Neural cell (in vitro differentiated cells): ENCODE data around the gene PKDCC. TPM values are rescaled to one million over a fixed set of nuclear protein-coding genes. Genes with fewer than 3 reads are reported as not detected.

Experiments used
- H2AFZ ChIP-seq: fragments of 200-600, 300-800 bp; sonication (generic), shearing (Covaris generic); 2 replicates; pipeline ENCODE4 v1.6.0; 2014; ENCODE audit warnings: low read depth, mild to moderate bottlenecking, antibody characterized with exemption, low read length, moderate library complexity
- H3F3A ChIP-seq: fragments of 200-600 bp; shearing (Covaris generic); 2 replicates; pipeline ENCODE4 v1.6.1; 2016; ENCODE audit warnings: mild to moderate bottlenecking, moderate library complexity, mixed read lengths, antibody characterized with exemption, low read length; ENCODE audit not compliant: insufficient read depth, poor library complexity, severe bottlenecking
- H3K27ac ChIP-seq: fragments of 200-600, 300-800 bp; sonication (generic), shearing (Covaris generic); 2 replicates; pipeline ENCODE4 v1.5.1; 2014; ENCODE audit warnings: mild to moderate bottlenecking, low read length, moderate library complexity
- H3K27me3 ChIP-seq: fragments of 300-800, 200-600 bp; sonication (generic), shearing (Covaris generic); 2 replicates; pipeline ENCODE4 v1.6.0; 2014; ENCODE audit warnings: mild to moderate bottlenecking, low read depth, low read length, moderate library complexity; ENCODE audit not compliant: insufficient read depth
- H3K36me3 ChIP-seq: fragments of 300-800, 200-600 bp; sonication (generic), shearing (Covaris generic); 2 replicates; pipeline ENCODE4 v1.5.1; 2014; ENCODE audit warnings: mild to moderate bottlenecking, antibody characterized with exemption, low read length, moderate library complexity; ENCODE audit not compliant: insufficient read depth
- H3K4me2 ChIP-seq: fragments of 300-800, 200-600 bp; sonication (generic), shearing (Covaris generic); 2 replicates; pipeline ENCODE4 v1.6.0; 2014; ENCODE audit warnings: mild to moderate bottlenecking, low read length
- H3K4me3 ChIP-seq: fragments of 300-800, 200-600 bp; sonication (generic), shearing (Covaris generic); 2 replicates; pipeline ENCODE4 v1.5.1; 2014; ENCODE audit warnings: mild to moderate bottlenecking, low read length, moderate library complexity
- H3K79me2 ChIP-seq: fragments of 200-600 bp; shearing (Covaris generic); replicated peaks from 2 replicates; pipeline ENCODE4 v1.6.0; 2014; ENCODE audit warnings: mild to moderate bottlenecking, low read length, moderate library complexity; ENCODE audit not compliant: insufficient read depth
- H3K9ac ChIP-seq: fragments of 300-800, 200-600 bp; sonication (generic), shearing (Covaris generic); 2 replicates; pipeline ENCODE4 v1.6.1; 2016; ENCODE audit warnings: mild to moderate bottlenecking, low read length, mixed read lengths
- H3K9me2 ChIP-seq: fragments of 200-600 bp; shearing (Covaris generic); 2 replicates; pipeline ENCODE4 v1.6.1; 2016; ENCODE audit warnings: mild to moderate bottlenecking, low read length, mixed read lengths; ENCODE audit not compliant: insufficient read depth
- H3K9me3 ChIP-seq: fragments of 200-600, 300-800 bp; sonication (generic), shearing (Covaris generic); 2 replicates; pipeline ENCODE4 v1.6.1; 2016; ENCODE audit warnings: mild to moderate bottlenecking, mixed run types, low read length, moderate library complexity, mixed read lengths
- H4K20me1 ChIP-seq: fragments of 200-600 bp; shearing (Covaris generic); 2 replicates; pipeline ENCODE4 v1.6.1; 2016; ENCODE audit warnings: mild to moderate bottlenecking, mixed run types; ENCODE audit not compliant: insufficient read depth
- EP300 ChIP-seq: fragments of 450-650 bp; conservative IDR thresholded peaks from 2 replicates; pipeline ENCODE4 v1.6.1; 2014; ENCODE audit warnings: antibody characterized with exemption, mild to moderate bottlenecking, moderate library complexity; ENCODE audit not compliant: poor library complexity, severe bottlenecking
- EZH2 ChIP-seq: fragments of 200-600, 300-800 bp; shearing (Covaris generic), sonication (generic); IDR thresholded peaks from 2 replicates; pipeline ENCODE4 v1.6.1; 2014; ENCODE audit warnings: antibody characterized with exemption, low read length, borderline replicate concordance, mild to moderate bottlenecking; ENCODE audit not compliant: insufficient read depth, poor library complexity, severe bottlenecking
- MXI1 ChIP-seq: fragments of 450-650 bp; conservative IDR thresholded peaks from 2 replicates; pipeline ENCODE4 v1.6.1; 2014; ENCODE audit warnings: antibody characterized with exemption, mild to moderate bottlenecking; ENCODE audit not compliant: poor library complexity, severe bottlenecking
- POLR2AphosphoS5 ChIP-seq: IDR thresholded peaks from 2 replicates; pipeline ENCODE4 v1.6.1; 2012
- RAD21 ChIP-seq: fragments of 450-650 bp; conservative IDR thresholded peaks from 2 replicates; pipeline ENCODE4 v1.6.1; 2014; ENCODE audit warnings: antibody characterized with exemption, mild to moderate bottlenecking, moderate library complexity
- SMC3 ChIP-seq: fragments of 450-650 bp; conservative IDR thresholded peaks from 2 replicates; pipeline ENCODE4 v1.6.1; 2014; ENCODE audit warnings: antibody characterized with exemption, mild to moderate bottlenecking, moderate library complexity; ENCODE audit not compliant: poor library complexity
- TAF1 ChIP-seq: IDR thresholded peaks from 2 replicates; pipeline ENCODE4 v1.6.1; 2012; ENCODE audit warnings: low read depth
- polyA plus RNA-seq: library from polyadenylated mRNA; depleted of rRNA; stranded (reverse); fragments of >200 nt; gene quantifications from 2 replicates; pipeline ENCODE4 v1.2.3, GENCODE V29; 2014
- TF ChIP-seq, protein P1 (sequence below): fragments of 450-650 bp; IDR thresholded peaks from 2 replicates; pipeline ENCODE4 v1.5.1; 2014; ENCODE audit warnings: antibody characterized with exemption, mild to moderate bottlenecking, moderate library complexity; ENCODE audit not compliant: poor library complexity, severe bottlenecking
- TF ChIP-seq, protein P2 (sequence below): IDR thresholded peaks from 2 replicates; pipeline ENCODE4 v1.6.1; 2012; ENCODE audit warnings: borderline replicate concordance

Gene PKDCC
- polyA plus RNA-seq, 1 donor from 2014 or later: 37.4 TPM

- H3K9ac ChIP-seq: no peak overlapping the region
- no peaks in the 10 kb centered on the region for H3K79me2 ChIP-seq
- H3K4me3 ChIP-seq: no peak overlapping the region
- no peak overlapping the region for H2AFZ ChIP-seq
- no peak overlapping the region for H3K4me2 ChIP-seq
- H3K36me3 ChIP-seq: no peaks in the 10 kb centered on the region
- no peaks in the 10 kb centered on the region for H4K20me1 ChIP-seq
- TF ChIP-seq SMC3: no peak
- TF ChIP-seq, protein P1, sequence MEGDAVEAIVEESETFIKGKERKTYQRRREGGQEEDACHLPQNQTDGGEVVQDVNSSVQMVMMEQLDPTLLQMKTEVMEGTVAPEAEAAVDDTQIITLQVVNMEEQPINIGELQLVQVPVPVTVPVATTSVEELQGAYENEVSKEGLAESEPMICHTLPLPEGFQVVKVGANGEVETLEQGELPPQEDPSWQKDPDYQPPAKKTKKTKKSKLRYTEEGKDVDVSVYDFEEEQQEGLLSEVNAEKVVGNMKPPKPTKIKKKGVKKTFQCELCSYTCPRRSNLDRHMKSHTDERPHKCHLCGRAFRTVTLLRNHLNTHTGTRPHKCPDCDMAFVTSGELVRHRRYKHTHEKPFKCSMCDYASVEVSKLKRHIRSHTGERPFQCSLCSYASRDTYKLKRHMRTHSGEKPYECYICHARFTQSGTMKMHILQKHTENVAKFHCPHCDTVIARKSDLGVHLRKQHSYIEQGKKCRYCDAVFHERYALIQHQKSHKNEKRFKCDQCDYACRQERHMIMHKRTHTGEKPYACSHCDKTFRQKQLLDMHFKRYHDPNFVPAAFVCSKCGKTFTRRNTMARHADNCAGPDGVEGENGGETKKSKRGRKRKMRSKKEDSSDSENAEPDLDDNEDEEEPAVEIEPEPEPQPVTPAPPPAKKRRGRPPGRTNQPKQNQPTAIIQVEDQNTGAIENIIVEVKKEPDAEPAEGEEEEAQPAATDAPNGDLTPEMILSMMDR: no peak
- TF ChIP-seq, protein P2, sequence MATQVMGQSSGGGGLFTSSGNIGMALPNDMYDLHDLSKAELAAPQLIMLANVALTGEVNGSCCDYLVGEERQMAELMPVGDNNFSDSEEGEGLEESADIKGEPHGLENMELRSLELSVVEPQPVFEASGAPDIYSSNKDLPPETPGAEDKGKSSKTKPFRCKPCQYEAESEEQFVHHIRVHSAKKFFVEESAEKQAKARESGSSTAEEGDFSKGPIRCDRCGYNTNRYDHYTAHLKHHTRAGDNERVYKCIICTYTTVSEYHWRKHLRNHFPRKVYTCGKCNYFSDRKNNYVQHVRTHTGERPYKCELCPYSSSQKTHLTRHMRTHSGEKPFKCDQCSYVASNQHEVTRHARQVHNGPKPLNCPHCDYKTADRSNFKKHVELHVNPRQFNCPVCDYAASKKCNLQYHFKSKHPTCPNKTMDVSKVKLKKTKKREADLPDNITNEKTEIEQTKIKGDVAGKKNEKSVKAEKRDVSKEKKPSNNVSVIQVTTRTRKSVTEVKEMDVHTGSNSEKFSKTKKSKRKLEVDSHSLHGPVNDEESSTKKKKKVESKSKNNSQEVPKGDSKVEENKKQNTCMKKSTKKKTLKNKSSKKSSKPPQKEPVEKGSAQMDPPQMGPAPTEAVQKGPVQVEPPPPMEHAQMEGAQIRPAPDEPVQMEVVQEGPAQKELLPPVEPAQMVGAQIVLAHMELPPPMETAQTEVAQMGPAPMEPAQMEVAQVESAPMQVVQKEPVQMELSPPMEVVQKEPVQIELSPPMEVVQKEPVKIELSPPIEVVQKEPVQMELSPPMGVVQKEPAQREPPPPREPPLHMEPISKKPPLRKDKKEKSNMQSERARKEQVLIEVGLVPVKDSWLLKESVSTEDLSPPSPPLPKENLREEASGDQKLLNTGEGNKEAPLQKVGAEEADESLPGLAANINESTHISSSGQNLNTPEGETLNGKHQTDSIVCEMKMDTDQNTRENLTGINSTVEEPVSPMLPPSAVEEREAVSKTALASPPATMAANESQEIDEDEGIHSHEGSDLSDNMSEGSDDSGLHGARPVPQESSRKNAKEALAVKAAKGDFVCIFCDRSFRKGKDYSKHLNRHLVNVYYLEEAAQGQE: no peak
- no peak for TF ChIP-seq MXI1
- TF ChIP-seq TAF1: no peak
- no peak for TF ChIP-seq RAD21
- TF ChIP-seq EZH2: no peak
- no peak for TF ChIP-seq POLR2AphosphoS5
- no peak for TF ChIP-seq EP300
- no peaks in the 10 kb centered on the region for H3K9me3 ChIP-seq
- no peaks in the 10 kb centered on the region for H3F3A ChIP-seq
- H3K27me3 ChIP-seq: no peaks in the 10 kb centered on the region
- no peaks in the 10 kb centered on the region for H3K9me2 ChIP-seq
- H3K27ac ChIP-seq: no peak overlapping the region
Observed at GRCh38 chr2:42030200-42030759, 17.5 kb upstream of the PKDCC start.

GRCh38 chr2:42030829-42031228, 17.0 kb upstream of the PKDCC start:
- Histone ChIP-seq H3K9me2 (no peaks in the 10 kb centered on the region), H3K36me3 (no peaks in the 10 kb centered on the region), H3F3A (no peaks in the 10 kb centered on the region), H3K79me2 (no peaks in the 10 kb centered on the region), H2AFZ (no peak overlapping the region), H4K20me1 (no peaks in the 10 kb centered on the region), H3K4me3 (no peak overlapping the region), H3K9me3 (no peaks in the 10 kb centered on the region), H3K27ac (no peak overlapping the region), H3K27me3 (no peaks in the 10 kb centered on the region), H3K4me2 (no peak overlapping the region), H3K9ac (no peak overlapping the region)
- TF ChIP-seq POLR2AphosphoS5: no peak
- TF ChIP-seq EZH2: no peak
- TF ChIP-seq, protein P1: no peak
- TF ChIP-seq SMC3: no peak
- TF ChIP-seq, protein P2: no peak
- no peak for TF ChIP-seq MXI1
- no peak for TF ChIP-seq TAF1
- TF ChIP-seq RAD21: no peak
- TF ChIP-seq EP300: no peak
